Muscle of leg (tissue), 11 donors: Measurements from ENCODE around the gene IL22RA2. TPM values are rescaled to one million over a fixed set of nuclear protein-coding genes. Genes with fewer than 3 reads are reported as not detected.
A peak's percentile ranks its signal among the peaks of the same experiment; 100 is the strongest.

Experiments used
- DNase-seq: peaks from one replicate; pipeline ENCODE4 v3.0.0; 2013
- H3K27ac ChIP-seq: one replicate; pipeline ENCODE4 v1.5.1; 2013; ENCODE audit warnings: mild to moderate bottlenecking, low read length, control low read depth
- H3K27me3 ChIP-seq: one replicate; pipeline ENCODE4 v1.6.1; 2013; ENCODE audit warnings: low read length; ENCODE audit not compliant: control insufficient read depth, insufficient read depth
- H3K36me3 ChIP-seq: one replicate; pipeline ENCODE4 v1.6.1; 2013; ENCODE audit warnings: low read length; ENCODE audit not compliant: control insufficient read depth, insufficient read depth
- H3K4me1 ChIP-seq: one replicate; pipeline ENCODE4 v1.6.1; 2013; ENCODE audit warnings: low read length; ENCODE audit not compliant: control insufficient read depth, insufficient read depth
- H3K4me3 ChIP-seq: one replicate; pipeline ENCODE4 v1.5.1; 2013; ENCODE audit warnings: low read length, control low read depth
- H3K9me3 ChIP-seq: replicated peaks from 2 replicates; pipeline ENCODE4 v1.6.1; 2013; ENCODE audit warnings: low read depth, low read length; ENCODE audit not compliant: control insufficient read depth
- WGBS: methylation state at CpG from one replicate; pipeline ENCODE4 v1.1.5; 2013; ENCODE audit warnings: missing lambda C conversion rate; ENCODE audit not compliant: insufficient coverage; 5-methylcytosine and 5-hydroxymethylcytosine counted together
- polyA plus RNA-seq, 8 donors: library from polyadenylated mRNA; unstranded; fragments of 120-200 nt; gene quantifications; one replicate each; pipeline versions ENCODE4 v1.2.1 to v1.2.3, GENCODE V29; 2013; ENCODE audit warnings: inconsistent platforms in 1 of 8, low replicate concordance in 1 of 8; ENCODE audit not compliant: insufficient read length in 8 of 8, insufficient read depth in 1 of 8
- total RNA-seq: library from RNA; stranded (reverse); fragments of 120-200 nt; gene quantifications from one replicate; pipeline ENCODE4 v1.2.4, GENCODE V29; 2013

IL22RA2 gene
- total and polyA plus RNA-seq, 9 donors: 0.23 TPM; not detected in 8

- Histone ChIP-seq H3K27ac (no peak overlapping the region), H3K4me3 (no peak overlapping the region), H3K4me1 (no peaks in the 10 kb centered on the region), H3K27me3 (no peaks in the 10 kb centered on the region), H3K9me3 (peaks cover 18% of the 10 kb centered on the region), H3K36me3 (no peaks in the 10 kb centered on the region)
- WGBS: 67% methylated on average over 1 of the region's 4 CpGs
- DNase-seq: no peak
Measured at GRCh38 chr6:137167702-137168377, 5.6 kb downstream of the IL22RA2 start.

- no peak overlapping the region for H3K4me3 ChIP-seq
- DNase-seq: peak; percentile 28
- H3K36me3 ChIP-seq: no peaks in the 10 kb centered on the region
- H3K27me3 ChIP-seq: no peaks in the 10 kb centered on the region
- no peak overlapping the region for H3K27ac ChIP-seq
- 86% methylated on average over 2 of the region's 8 CpGs for WGBS
- no peaks in the 10 kb centered on the region for H3K4me1 ChIP-seq
- H3K9me3 ChIP-seq: peaks cover 18% of the 10 kb centered on the region
Measured at GRCh38 chr6:137166247-137167098, 7.0 kb downstream of the IL22RA2 start.

GRCh38 chr6:137165375-137166246 lies 7.8 kb downstream of the IL22RA2 start:
- Histone ChIP-seq H3K36me3 (no peaks in the 10 kb centered on the region), H3K27ac (no peak overlapping the region), H3K4me1 (no peaks in the 10 kb centered on the region), H3K27me3 (no peaks in the 10 kb centered on the region), H3K4me3 (no peak overlapping the region), H3K9me3 (peaks cover 18% of the 10 kb centered on the region)
- DNase-seq: no peak
- 92% methylated on average over 6 of the region's 9 CpGs for WGBS

GRCh38 chr6:137163732-137164318 lies 9.6 kb downstream of the IL22RA2 start:
- Histone ChIP-seq H3K4me1 (no peaks in the 10 kb centered on the region), H3K4me3 (no peak overlapping the region), H3K27me3 (no peaks in the 10 kb centered on the region), H3K36me3 (no peaks in the 10 kb centered on the region), H3K9me3 (peaks cover 18% of the 10 kb centered on the region), H3K27ac (no peak overlapping the region)
- 92% methylated on average over 11 of the region's 12 CpGs for WGBS
- DNase-seq: no peak

- no peak for DNase-seq
- Histone ChIP-seq H3K4me1 (no peaks in the 10 kb centered on the region), H3K36me3 (no peaks in the 10 kb centered on the region), H3K27ac (no peak overlapping the region), H3K4me3 (no peak overlapping the region), H3K9me3 (peaks cover 18% of the 10 kb centered on the region), H3K27me3 (no peaks in the 10 kb centered on the region)
- WGBS: 80% methylated on average over 2 of the region's 3 CpGs
Measured at GRCh38 chr6:137162692-137163306, 10.6 kb downstream of the IL22RA2 start.

- Histone ChIP-seq H3K27ac (no peak overlapping the region), H3K4me1 (no peaks in the 10 kb centered on the region), H3K4me3 (no peak overlapping the region), H3K27me3 (no peaks in the 10 kb centered on the region), H3K9me3 (peaks cover 18% of the 10 kb centered on the region), H3K36me3 (no peaks in the 10 kb centered on the region)
- 65% methylated on average over 5 of the region's 5 CpGs for WGBS
- no peak for DNase-seq
Measured at GRCh38 chr6:137161949-137162348, 11.5 kb downstream of the IL22RA2 start.

- no peak overlapping the region for H3K27ac ChIP-seq
- WGBS: no CpG with 5 or more reads among the region's 3 CpGs
- H3K9me3 ChIP-seq: peaks cover 13% of the 10 kb centered on the region
- H3K27me3 ChIP-seq: no peaks in the 10 kb centered on the region
- H3K4me3 ChIP-seq: no peak overlapping the region
- no peaks in the 10 kb centered on the region for H3K36me3 ChIP-seq
- H3K4me1 ChIP-seq: no peaks in the 10 kb centered on the region
- DNase-seq: no peak
Measured at GRCh38 chr6:137160763-137161162, 12.7 kb downstream of the IL22RA2 start.

- Histone ChIP-seq H3K27me3 (no peaks in the 10 kb centered on the region), H3K4me1 (no peaks in the 10 kb centered on the region), H3K27ac (no peak overlapping the region), H3K36me3 (no peaks in the 10 kb centered on the region), H3K9me3 (peaks cover 10% of the 10 kb centered on the region), H3K4me3 (no peak overlapping the region)
- no peak for DNase-seq
Measured at GRCh38 chr6:137159912-137160311, 13.5 kb downstream of the IL22RA2 start.

GRCh38 chr6:137157601-137158000 lies 15.8 kb downstream of the IL22RA2 start:
- Histone ChIP-seq H3K9me3 (peaks cover 1% of the 10 kb centered on the region), H3K27me3 (no peaks in the 10 kb centered on the region), H3K4me1 (no peaks in the 10 kb centered on the region), H3K36me3 (no peaks in the 10 kb centered on the region), H3K4me3 (no peak overlapping the region), H3K27ac (no peak overlapping the region)
- peak; percentile 52 for DNase-seq
- WGBS: no CpG with 5 or more reads among the region's 4 CpGs
